HG03342 (cell line): ENCODE results near the gene SPTAN1.
"Not testable (repeated sequence)": the region's sequence is repeated elsewhere in the genome, so short reads cannot be mapped to it uniquely, and the experiment has no call there.

ENCODE experiments used
- ATAC-seq: cut with Tn5 transposase; IDR thresholded peaks from one replicate; pipeline ENCODE4 v1.9.1; 2021; ENCODE audit warnings: mild to moderate bottlenecking, moderate library complexity; ENCODE audit not compliant: unreplicated experiment

SPTAN1 gene

GRCh38 chr9:128656416-128657343, 104.3 kb downstream of the SPTAN1 start, which contains the start of gene DYNC2I2:
DYNC2I2 (minus strand) TSS chr9:128656847; CDS start chr9:128656726, 121 bp downstream.
- ATAC-seq: peak; percentile 51

- no peak for ATAC-seq
Observed at GRCh38 chr9:128657344-128657704, 104.9 kb downstream of the SPTAN1 start.

- ATAC-seq: no peak
Observed at GRCh38 chr9:128657796-128658195, 105.4 kb downstream of the SPTAN1 start.

GRCh38 chr9:128666481-128666941, 114.1 kb downstream of the SPTAN1 start:
- not testable (repeated sequence) for ATAC-seq

- ATAC-seq: no peak
Observed at GRCh38 chr9:128669786-128670185, 117.4 kb downstream of the SPTAN1 start.

GRCh38 chr9:128675382-128675781, 123.0 kb downstream of the SPTAN1 start:
- no peak for ATAC-seq

GRCh38 chr9:128677794-128678193, 125.4 kb downstream of the SPTAN1 start:
- no peak for ATAC-seq
